ENCODE results near the gene CABCOCO1.

DNA sequence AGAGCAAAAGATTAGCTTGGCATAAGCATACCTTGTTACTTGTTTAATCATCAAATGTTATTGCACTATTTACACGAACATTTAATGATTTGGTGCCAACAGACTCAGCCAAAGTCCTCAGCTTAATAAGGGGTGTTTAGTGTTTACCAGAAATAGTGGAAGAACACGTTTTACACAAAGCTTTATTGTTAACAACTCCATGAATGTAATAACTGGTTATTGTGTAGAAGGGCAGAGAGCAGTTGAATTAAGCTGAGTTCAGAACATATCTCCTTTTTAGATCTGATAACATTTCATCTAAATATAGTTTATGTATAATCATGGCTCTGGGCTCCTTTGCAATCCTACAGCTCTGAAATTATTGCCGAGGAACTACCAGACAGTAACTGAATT, 99.1 kb downstream of the CABCOCO1 start:
- TF ChIP-seq SIN3A (IDR thresholded peaks at IDR 0.05; ENCODE audit: low read depth) (no peak), POLR2A (IDR thresholded peaks at IDR 0.05; ENCODE audit: borderline replicate concordance, extremely low read depth, insufficient read depth, insufficient read length) (no peak), JUND (IDR thresholded peaks at IDR 0.05) (no peak), RAD21 (IDR thresholded peaks at IDR 0.05; ENCODE audit: low read depth) (no peak), SRF (IDR thresholded peaks at IDR 0.05; ENCODE audit: low read depth) (no peak), FOSL1 (IDR thresholded peaks at IDR 0.05; ENCODE audit: low read depth) (no peak), EZH2 (IDR thresholded peaks at IDR 0.05) (no peak), POLR2AphosphoS5 (IDR thresholded peaks at IDR 0.05; ENCODE audit: low read depth, low read length) (no peak), EZH2phosphoT487 (IDR thresholded peaks at IDR 0.05; ENCODE audit: borderline replicate concordance) (no peak)
- TF ChIP-seq, protein P1, sequence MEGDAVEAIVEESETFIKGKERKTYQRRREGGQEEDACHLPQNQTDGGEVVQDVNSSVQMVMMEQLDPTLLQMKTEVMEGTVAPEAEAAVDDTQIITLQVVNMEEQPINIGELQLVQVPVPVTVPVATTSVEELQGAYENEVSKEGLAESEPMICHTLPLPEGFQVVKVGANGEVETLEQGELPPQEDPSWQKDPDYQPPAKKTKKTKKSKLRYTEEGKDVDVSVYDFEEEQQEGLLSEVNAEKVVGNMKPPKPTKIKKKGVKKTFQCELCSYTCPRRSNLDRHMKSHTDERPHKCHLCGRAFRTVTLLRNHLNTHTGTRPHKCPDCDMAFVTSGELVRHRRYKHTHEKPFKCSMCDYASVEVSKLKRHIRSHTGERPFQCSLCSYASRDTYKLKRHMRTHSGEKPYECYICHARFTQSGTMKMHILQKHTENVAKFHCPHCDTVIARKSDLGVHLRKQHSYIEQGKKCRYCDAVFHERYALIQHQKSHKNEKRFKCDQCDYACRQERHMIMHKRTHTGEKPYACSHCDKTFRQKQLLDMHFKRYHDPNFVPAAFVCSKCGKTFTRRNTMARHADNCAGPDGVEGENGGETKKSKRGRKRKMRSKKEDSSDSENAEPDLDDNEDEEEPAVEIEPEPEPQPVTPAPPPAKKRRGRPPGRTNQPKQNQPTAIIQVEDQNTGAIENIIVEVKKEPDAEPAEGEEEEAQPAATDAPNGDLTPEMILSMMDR (IDR thresholded peaks at IDR 0.05 in 2 of 3, conservative IDR thresholded peaks at IDR 0.05 in 1 of 3; ENCODE audit: borderline replicate concordance in 1 of 3, insufficient read depth in 1 of 3, low read depth in 2 of 3, low read length in 2 of 3), result no peak
- TF ChIP-seq, protein P2, sequence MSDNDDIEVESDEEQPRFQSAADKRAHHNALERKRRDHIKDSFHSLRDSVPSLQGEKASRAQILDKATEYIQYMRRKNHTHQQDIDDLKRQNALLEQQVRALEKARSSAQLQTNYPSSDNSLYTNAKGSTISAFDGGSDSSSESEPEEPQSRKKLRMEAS (IDR thresholded peaks at IDR 0.05), result no peak

Data from HCT116 (cell line).